ENCODE data around the gene CHCHD3.

DNA sequence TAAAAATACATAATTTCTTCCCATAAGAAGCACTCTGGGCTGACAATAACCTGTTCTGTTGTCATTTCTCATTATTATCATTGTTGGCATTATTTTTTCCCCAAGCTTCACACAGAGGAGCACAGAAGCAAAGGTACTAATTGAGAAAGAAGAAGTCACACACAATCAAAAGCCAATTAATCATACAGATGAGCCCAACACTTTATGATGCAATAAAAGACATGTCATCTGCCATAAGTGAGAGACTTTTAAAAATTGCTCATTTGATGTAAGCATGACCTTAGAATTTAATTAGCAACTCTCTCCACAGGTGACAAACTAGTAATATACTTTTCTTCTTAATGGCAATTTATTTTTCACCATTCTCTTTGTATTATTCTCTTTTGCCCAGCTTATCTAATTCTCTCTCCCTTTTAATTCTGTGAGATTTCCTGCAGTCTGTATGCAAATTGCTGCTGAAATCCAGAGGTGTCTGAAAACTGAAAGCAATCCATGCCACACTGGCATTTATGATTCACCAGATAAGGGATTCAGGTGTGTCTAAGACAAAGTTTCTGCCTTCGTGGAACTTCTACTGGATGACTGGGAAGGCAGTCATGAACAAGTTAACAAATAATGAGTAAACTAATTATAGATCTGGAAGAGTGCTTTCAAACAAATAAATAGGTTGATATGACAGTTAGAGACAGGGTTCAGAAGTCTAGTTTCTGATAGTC is 203.5 kb downstream of the CHCHD3 start:
- TF ChIP-seq CTCF (IDR thresholded peaks at IDR 0.05) (no peak), POLR2A (IDR thresholded peaks at IDR 0.05) (no peak)

All from lower leg skin (tissue), 3 donors.